ENCODE measurements around the gene ELAVL3. TPM values are rescaled to one million over a fixed set of nuclear protein-coding genes. Genes with fewer than 3 reads are reported as not detected.

The ELAVL3 gene
- polyA plus RNA-seq, 1 of the 3 experiments (the other 2 are of a cell fraction) = 0.48 TPM

GRCh38 chr19:11513946-11514345 is 33.1 kb upstream of the ELAVL3 start:
- Histone ChIP-seq H3K36me3 (replicated peaks in 1 of 2; ENCODE audit: control insufficient read depth in 1 of 2, insufficient read depth in 2 of 2, low read length in 1 of 2) (peaks cover 3% of the 10 kb centered on the region in 2 experiments), H3K9me2 (no peaks in the 10 kb centered on the region), H3K4me1 (ENCODE audit: control insufficient read depth in 1 of 2, insufficient read depth in 2 of 2, low read depth in 1 of 2, low read length in 1 of 2) (no peaks in the 10 kb centered on the region), H2AFZ (ENCODE audit: low read depth) (no peak overlapping the region), H3K9me3 (no peaks in the 10 kb centered on the region), H3K79me2 (ENCODE audit: insufficient read depth) (no peaks in the 10 kb centered on the region), H3K4me3 (ENCODE audit: low read depth in 2 of 2, low read length in 1 of 2) (no peak overlapping the region), H3K9ac (no peak overlapping the region), H4K20me1 (ENCODE audit: insufficient read depth) (no peaks in the 10 kb centered on the region), H3K4me2 (no peak overlapping the region), H3K27me3 (ENCODE audit: insufficient read depth) (no peaks in the 10 kb centered on the region), H3F3A (replicated peaks; ENCODE audit: insufficient read depth) (peaks cover 2% of the 10 kb centered on the region), H3K27ac (ENCODE audit: low read depth in 2 of 2, low read length in 1 of 2) (no peak overlapping the region)
- WGBS (ENCODE audit: low lambda C conversion rate) = 95% methylated on average over 13 of the region's 20 CpGs
- ChIA-PET CTCF (interaction anchor here (0.6 kb wide), 1 partner anchor 32 kb away, joined by 3 read pairs; no protein-coding TSS in a partner anchor), POLR2A (no interaction called here)
- TF ChIP-seq RCOR1 (IDR thresholded peaks at IDR 0.05; ENCODE audit: low read length) = no peak
- TF ChIP-seq GATA2 (CRISPR knock-in tag; IDR thresholded peaks at IDR 0.05) = no peak
- no peak for TF ChIP-seq RAD21 (IDR thresholded peaks at IDR 0.05; ENCODE audit: low read length)
- TF ChIP-seq FOXM1 (IDR thresholded peaks at IDR 0.05; ENCODE audit: low read depth) = no peak
- no peak for TF ChIP-seq EP300 (IDR thresholded peaks at IDR 0.05; ENCODE audit: borderline replicate concordance in 1 of 2, low read depth in 1 of 2, low read length in 1 of 2)
- no peak for TF ChIP-seq TEAD4 (IDR thresholded peaks at IDR 0.05; ENCODE audit: borderline replicate concordance, insufficient read depth)
- no peak for TF ChIP-seq USF1 (IDR thresholded peaks at IDR 0.05; ENCODE audit: borderline replicate concordance, low read depth)
- TF ChIP-seq FOXJ3 (CRISPR knock-in tag; IDR thresholded peaks at IDR 0.05) = no peak
- TF ChIP-seq NFIC (IDR thresholded peaks at IDR 0.05; ENCODE audit: borderline replicate concordance) = no peak
- no peak for DNase-seq

- H2AFZ ChIP-seq (ENCODE audit: low read depth) = no peak overlapping the region
- no peak overlapping the region for H3K4me2 ChIP-seq
- H3K79me2 ChIP-seq (ENCODE audit: insufficient read depth) = no peaks in the 10 kb centered on the region; the same call in 1 of the 2 replicates
- no peak overlapping the region for H3K4me3 ChIP-seq (ENCODE audit: low read depth in 2 of 2, low read length in 1 of 2)
- H3K9me3 ChIP-seq = no peaks in the 10 kb centered on the region
- DNase-seq = no peak
- peaks cover 4% of the 10 kb centered on the region for H3F3A ChIP-seq (replicated peaks; ENCODE audit: insufficient read depth)
- POLR2A ChIA-PET = no interaction called here
- H3K27me3 ChIP-seq (ENCODE audit: insufficient read depth) = no peaks in the 10 kb centered on the region
- no peak for TF ChIP-seq FOXJ3 (CRISPR knock-in tag; IDR thresholded peaks at IDR 0.05)
- no peak for TF ChIP-seq TEAD4 (IDR thresholded peaks at IDR 0.05; ENCODE audit: borderline replicate concordance, insufficient read depth)
- TF ChIP-seq CTCF (IDR thresholded peaks at IDR 0.05) = no peak
- no peak for TF ChIP-seq NFIC (IDR thresholded peaks at IDR 0.05; ENCODE audit: borderline replicate concordance)
- TF ChIP-seq ELF1 (IDR thresholded peaks at IDR 0.05) = no peak
- no peak for TF ChIP-seq MAX (IDR thresholded peaks at IDR 0.05; ENCODE audit: low read depth)
- TF ChIP-seq SMC3 (IDR thresholded peaks at IDR 0.05; ENCODE audit: low read depth, low read length) = no peak
- no peak for TF ChIP-seq FOXM1 (IDR thresholded peaks at IDR 0.05; ENCODE audit: low read depth)
- no peak for TF ChIP-seq CHD2 (IDR thresholded peaks at IDR 0.05; ENCODE audit: low read length, partially characterized antibody)
- no peak for TF ChIP-seq POLR2AphosphoS5 (IDR thresholded peaks at IDR 0.05; ENCODE audit: low read depth, low read length)
- no peak for TF ChIP-seq RCOR1 (IDR thresholded peaks at IDR 0.05; ENCODE audit: low read length)
- TF ChIP-seq MEF2A (IDR thresholded peaks at IDR 0.05; ENCODE audit: borderline replicate concordance, low read depth) = no peak
- no peak for TF ChIP-seq GATA2 (CRISPR knock-in tag; IDR thresholded peaks at IDR 0.05)
- H3K4me1 ChIP-seq (ENCODE audit: control insufficient read depth in 1 of 2, insufficient read depth in 2 of 2, low read depth in 1 of 2, low read length in 1 of 2) = peaks cover 5 to 6% of the 10 kb centered on the region in 2 experiments; a peak in 2 of 4 replicates
- H4K20me1 ChIP-seq (ENCODE audit: insufficient read depth) = no peaks in the 10 kb centered on the region
- H3K9me2 ChIP-seq = no peaks in the 10 kb centered on the region
- peaks cover 0 to 3% of the 10 kb centered on the region in 2 experiments for H3K36me3 ChIP-seq (replicated peaks in 1 of 2; ENCODE audit: control insufficient read depth in 1 of 2, insufficient read depth in 2 of 2, low read length in 1 of 2)
- H3K9ac ChIP-seq = no peak overlapping the region
- H3K27ac ChIP-seq (ENCODE audit: low read depth in 2 of 2, low read length in 1 of 2) = no peak overlapping the region
- 96% methylated on average over 8 of the region's 8 CpGs for WGBS (ENCODE audit: low lambda C conversion rate)
- CTCF ChIA-PET = no interaction called here
Observed at GRCh38 chr19:11510444-11510843, 29.6 kb upstream of the ELAVL3 start.

Data from SK-N-SH (cell line).